ENCODE data around the gene LMBRD2. TPM values are rescaled to one million over a fixed set of nuclear protein-coding genes. Genes with fewer than 3 reads are reported as not detected.

LMBRD2 gene
- total RNA-seq, 2 experiments from 2014 or later: 9.9 to 10.8 TPM

DNA sequence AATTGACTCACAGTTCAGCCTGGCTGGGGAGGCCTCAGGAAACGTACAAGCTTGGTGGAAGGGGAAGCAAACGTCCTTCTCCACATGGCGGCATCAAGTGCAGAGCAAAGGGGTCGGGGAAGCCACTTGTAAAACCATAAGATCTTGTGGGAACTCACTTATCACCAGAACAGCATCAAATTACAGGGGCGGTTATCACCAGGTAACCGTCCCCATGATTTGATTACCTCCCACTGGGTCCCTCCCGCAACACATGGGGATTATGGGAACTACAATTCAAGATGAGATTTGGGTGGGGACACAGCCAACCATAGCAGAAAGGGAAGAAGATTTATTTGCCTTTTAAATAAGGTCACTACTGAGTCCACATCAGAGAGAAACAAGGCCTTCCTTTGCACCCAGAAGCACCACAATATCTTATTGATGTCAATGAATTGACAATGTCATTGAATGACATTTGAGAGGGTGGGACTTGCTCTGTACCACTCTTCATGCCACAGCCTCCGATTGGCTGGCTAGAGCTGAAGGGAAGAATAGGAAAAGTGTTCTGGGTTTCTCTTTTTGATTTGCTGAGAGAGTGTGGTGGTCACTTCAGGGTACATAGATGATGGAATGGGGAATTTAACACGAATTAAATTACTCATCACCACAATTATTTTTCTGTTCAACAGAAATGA is 11.3 kb upstream of the LMBRD2 start:
- H3K4me1 Mint-ChIP-seq (ENCODE audit: low read depth): peaks cover 15% of the 10 kb centered on the region
- ATAC-seq (no peak), DNase-seq (no peak)
- no peak overlapping the region for H3K4me3 Mint-ChIP-seq
- intact Hi-C loops (cut with micrococcal nuclease): no loop called here
- H3K9me3 Mint-ChIP-seq: no peaks in the 10 kb centered on the region
- H3K27me3 Mint-ChIP-seq: no peaks in the 10 kb centered on the region
- CTCF ChIA-PET: interaction anchor here (0.9 kb wide), 1 partner anchor 9 kb away, joined by 3 read pairs; no protein-coding TSS in a partner anchor
- H3K36me3 Mint-ChIP-seq (ENCODE audit: low read depth): peaks cover 58% of the 10 kb centered on the region
- TF ChIP-seq, protein P1, sequence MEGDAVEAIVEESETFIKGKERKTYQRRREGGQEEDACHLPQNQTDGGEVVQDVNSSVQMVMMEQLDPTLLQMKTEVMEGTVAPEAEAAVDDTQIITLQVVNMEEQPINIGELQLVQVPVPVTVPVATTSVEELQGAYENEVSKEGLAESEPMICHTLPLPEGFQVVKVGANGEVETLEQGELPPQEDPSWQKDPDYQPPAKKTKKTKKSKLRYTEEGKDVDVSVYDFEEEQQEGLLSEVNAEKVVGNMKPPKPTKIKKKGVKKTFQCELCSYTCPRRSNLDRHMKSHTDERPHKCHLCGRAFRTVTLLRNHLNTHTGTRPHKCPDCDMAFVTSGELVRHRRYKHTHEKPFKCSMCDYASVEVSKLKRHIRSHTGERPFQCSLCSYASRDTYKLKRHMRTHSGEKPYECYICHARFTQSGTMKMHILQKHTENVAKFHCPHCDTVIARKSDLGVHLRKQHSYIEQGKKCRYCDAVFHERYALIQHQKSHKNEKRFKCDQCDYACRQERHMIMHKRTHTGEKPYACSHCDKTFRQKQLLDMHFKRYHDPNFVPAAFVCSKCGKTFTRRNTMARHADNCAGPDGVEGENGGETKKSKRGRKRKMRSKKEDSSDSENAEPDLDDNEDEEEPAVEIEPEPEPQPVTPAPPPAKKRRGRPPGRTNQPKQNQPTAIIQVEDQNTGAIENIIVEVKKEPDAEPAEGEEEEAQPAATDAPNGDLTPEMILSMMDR (IDR thresholded peaks at IDR 0.05): no peak
- H3K27ac Mint-ChIP-seq: no peak overlapping the region
- POLR2A ChIA-PET: interaction anchor here (1.2 kb wide), 1 partner anchor 10 kb away, joined by 3 read pairs; no protein-coding TSS in a partner anchor

DNA sequence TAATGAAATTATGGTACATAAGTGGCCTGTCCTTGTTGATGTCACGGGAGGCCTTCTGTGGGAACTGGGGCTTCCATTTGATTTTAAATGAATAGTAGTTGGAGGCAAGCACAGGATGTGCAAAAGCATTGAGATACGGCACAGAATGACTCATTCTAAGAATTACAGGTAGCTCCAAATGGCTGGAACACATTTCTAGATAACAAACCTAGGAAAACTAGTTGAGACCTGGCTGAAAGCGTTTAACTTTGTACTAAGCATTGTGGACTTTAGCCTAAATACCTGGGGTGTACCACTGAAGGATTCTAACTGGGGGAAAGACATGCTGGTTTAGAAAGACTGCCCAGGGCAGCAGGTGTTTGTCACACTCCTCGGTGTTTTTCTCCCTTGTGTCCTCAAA is 9.7 kb upstream of the LMBRD2 start:
- DNase-seq (no peak), ATAC-seq (no peak)
- Mint-ChIP-seq H3K9me3 (no peaks in the 10 kb centered on the region), H3K27me3 (no peaks in the 10 kb centered on the region), H3K4me1 (ENCODE audit: low read depth) (peaks cover 21% of the 10 kb centered on the region), H3K36me3 (ENCODE audit: low read depth) (peaks cover 59% of the 10 kb centered on the region), H3K27ac (no peak overlapping the region), H3K4me3 (no peak overlapping the region)
- CTCF ChIA-PET: interaction anchor here (0.8 to 1.1 kb wide), 2 partner anchors 79 to 82 kb away, joined by 3 read pairs; no protein-coding TSS in a partner anchor
- POLR2A ChIA-PET: interaction anchor here (2.0 kb wide), 1 partner anchor 10 kb away, joined by 10 read pairs; the partner anchor contains the start of genes LMBRD2 and SKP2
- intact Hi-C loops (cut with micrococcal nuclease): no loop called here
- TF ChIP-seq, protein P1 (IDR thresholded peaks at IDR 0.05): no peak

DNA sequence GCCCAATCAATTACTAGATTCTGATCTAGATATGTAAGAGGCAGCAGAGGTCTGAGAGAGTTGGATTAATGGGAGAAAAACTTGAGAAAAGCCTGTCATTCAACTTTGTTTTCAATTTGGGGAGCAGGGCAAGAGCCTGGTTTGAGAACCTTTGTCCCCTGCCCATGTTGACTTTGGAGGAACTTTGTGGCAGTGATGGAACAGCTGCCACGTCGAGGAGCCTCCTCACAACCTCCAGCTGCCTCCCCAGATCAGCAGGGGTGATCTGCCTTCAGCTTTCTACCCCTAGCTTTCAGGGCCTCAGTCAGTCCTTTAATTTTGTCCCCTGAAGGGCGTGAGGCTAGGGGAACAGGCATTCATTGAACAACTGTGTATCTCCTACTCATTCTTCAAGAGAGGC is 8.9 kb upstream of the LMBRD2 start:
- Mint-ChIP-seq H3K27me3 (no peaks in the 10 kb centered on the region), H3K27ac (no peak overlapping the region), H3K4me3 (no peak overlapping the region), H3K4me1 (ENCODE audit: low read depth) (peaks cover 26% of the 10 kb centered on the region), H3K9me3 (no peaks in the 10 kb centered on the region), H3K36me3 (ENCODE audit: low read depth) (peaks cover 63% of the 10 kb centered on the region)
- ChIA-PET POLR2A (interaction anchor here (2.0 kb wide), 1 partner anchor 9 kb away, joined by 10 read pairs; the partner anchor contains the start of genes LMBRD2 and SKP2), CTCF (interaction anchor here (1.1 kb wide), 1 partner anchor 81 kb away, joined by 3 read pairs; no protein-coding TSS in a partner anchor)
- DNase-seq (no peak), ATAC-seq (no peak)
- intact Hi-C loops (cut with micrococcal nuclease): no loop called here
- TF ChIP-seq, protein P1 (IDR thresholded peaks at IDR 0.05): no peak

DNA sequence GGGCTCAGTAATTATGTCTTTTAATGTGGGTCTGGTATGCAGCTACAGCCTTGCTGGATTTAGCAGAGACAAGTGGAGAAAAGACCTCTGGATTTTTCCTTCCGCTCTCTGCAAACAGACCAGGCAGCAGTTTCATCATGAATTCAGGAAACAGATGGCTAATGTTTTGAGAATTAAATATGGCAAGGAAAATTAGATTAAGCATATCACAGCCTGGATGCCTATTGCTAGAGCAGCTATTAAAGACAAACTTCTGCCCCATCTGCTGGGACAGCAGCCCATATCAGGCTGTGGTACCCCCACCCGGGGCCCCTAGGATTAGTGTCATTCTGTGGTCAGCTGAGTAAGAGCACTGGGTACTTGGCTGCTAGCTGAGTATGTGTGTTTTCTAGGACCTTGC is 6.5 kb upstream of the LMBRD2 start:
- DNase-seq: no peak
- Mint-ChIP-seq H3K27me3 (no peaks in the 10 kb centered on the region), H3K9me3 (no peaks in the 10 kb centered on the region), H3K4me1 (ENCODE audit: low read depth) (peaks cover 46% of the 10 kb centered on the region), H3K27ac (no peak overlapping the region), H3K4me3 (no peak overlapping the region), H3K36me3 (ENCODE audit: low read depth) (peaks cover 68% of the 10 kb centered on the region)
- ATAC-seq: no peak
- ChIA-PET CTCF (no interaction called here), POLR2A (no interaction called here)
- TF ChIP-seq, protein P1 (IDR thresholded peaks at IDR 0.05): no peak
- intact Hi-C loops (cut with micrococcal nuclease): no loop called here

DNA sequence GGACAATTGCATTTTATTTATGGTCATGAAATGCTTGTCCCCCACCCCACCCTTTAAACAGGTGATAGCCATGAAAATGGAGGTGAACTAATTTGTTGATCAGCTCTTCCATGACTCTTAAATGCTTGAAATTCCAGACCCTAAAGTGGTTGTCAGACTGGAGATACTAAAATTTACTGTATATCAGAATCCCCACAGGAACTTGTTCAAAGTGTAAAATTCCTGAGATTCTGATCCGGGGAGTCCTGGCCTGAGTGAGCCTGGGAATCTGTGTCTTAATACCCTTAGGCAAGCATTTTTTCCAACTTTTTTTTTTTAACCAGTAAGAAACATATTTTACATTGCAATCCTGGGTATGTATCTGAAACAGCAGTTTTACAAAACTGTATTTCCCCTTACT is 4.9 kb upstream of the LMBRD2 start:
- Mint-ChIP-seq H3K27ac (no peak overlapping the region), H3K4me1 (ENCODE audit: low read depth) (peaks cover 44% of the 10 kb centered on the region), H3K27me3 (no peaks in the 10 kb centered on the region), H3K4me3 (no peak overlapping the region), H3K36me3 (ENCODE audit: low read depth) (peaks cover 67% of the 10 kb centered on the region), H3K9me3 (no peaks in the 10 kb centered on the region)
- ChIA-PET POLR2A (no interaction called here), CTCF (interaction anchor here (1.3 kb wide), 1 partner anchor 17 kb away, joined by 3 read pairs; no protein-coding TSS in a partner anchor)
- intact Hi-C loops (cut with micrococcal nuclease): no loop called here
- TF ChIP-seq, protein P1 (IDR thresholded peaks at IDR 0.05): no peak
- ATAC-seq: no peak
- DNase-seq: no peak

Data from activated CD8-positive, alpha-beta T cell treated with anti-CD3 and anti-CD28 coated beads for 36 hours (primary cell).